Progenitor cell of endocrine pancreas (in vitro differentiated cells): Measurements from ENCODE around the gene SPEG. TPM values are rescaled to one million over a fixed set of nuclear protein-coding genes. Genes with fewer than 3 reads are reported as not detected.

ENCODE experiments used
- DNase-seq: peaks from one replicate; pipeline ENCODE4 v3.0.0; 2021; ENCODE audit warnings: low spot score; ENCODE audit not compliant: unreplicated experiment
- H3K27ac Mint-ChIP-seq: 2 replicates; pipeline ENCODE4 v1.8.0; 2021; ENCODE audit warnings: mild to moderate bottlenecking, moderate library complexity, mixed read lengths
- H3K27me3 Mint-ChIP-seq: 2 replicates; pipeline ENCODE4 v1.8.0; 2021; ENCODE audit warnings: mixed read lengths
- H3K36me3 Mint-ChIP-seq: 2 replicates; pipeline ENCODE4 v1.8.0; 2022; ENCODE audit warnings: mixed read lengths; ENCODE audit not compliant: insufficient read depth
- H3K4me1 Mint-ChIP-seq: 2 replicates; pipeline ENCODE4 v1.8.0; 2021; ENCODE audit warnings: low read depth, mixed read lengths
- H3K4me3 Mint-ChIP-seq: 2 replicates; pipeline ENCODE4 v1.8.0; 2021; ENCODE audit warnings: low read depth, mild to moderate bottlenecking, moderate library complexity, mixed read lengths
- H3K9me3 Mint-ChIP-seq: 2 replicates; pipeline ENCODE4 v1.8.0; 2021; ENCODE audit warnings: low read depth, mixed read lengths
- CTCF ChIP-seq: fragments of 200-600 bp; sonication (generic); IDR thresholded peaks from one replicate; pipeline ENCODE4 v1.5.0; 2021; ENCODE audit warnings: antibody characterized with exemption, mild to moderate bottlenecking; ENCODE audit not compliant: unreplicated experiment
- total RNA-seq: library from RNA; stranded (reverse); gene quantifications from 2 replicates; pipeline ENCODE4 v1.2.1, GENCODE V29; 2021

Gene SPEG
- total RNA-seq, 1 donor from 2014 or later: 15.1 TPM

- H3K9me3 Mint-ChIP-seq: no peaks in the 10 kb centered on the region
- H3K4me3 Mint-ChIP-seq: no peak overlapping the region
- no peaks in the 10 kb centered on the region for H3K4me1 Mint-ChIP-seq
- no peaks in the 10 kb centered on the region for H3K36me3 Mint-ChIP-seq
- H3K27me3 Mint-ChIP-seq: peaks cover 53% of the 10 kb centered on the region
- TF ChIP-seq CTCF: no peak
- DNase-seq: no peak
- no peak overlapping the region for H3K27ac Mint-ChIP-seq
Measured at GRCh38 chr2:219416938-219417337, 17.7 kb upstream of the SPEG start.

- Mint-ChIP-seq H3K4me3 (no peak overlapping the region), H3K36me3 (no peaks in the 10 kb centered on the region), H3K4me1 (no peaks in the 10 kb centered on the region), H3K27ac (no peak overlapping the region), H3K27me3 (peaks cover 56% of the 10 kb centered on the region), H3K9me3 (no peaks in the 10 kb centered on the region)
- no peak for DNase-seq
- no peak for TF ChIP-seq CTCF
Measured at GRCh38 chr2:219417374-219417773, 17.3 kb upstream of the SPEG start.

- DNase-seq: no peak
- peak; percentile 29 for TF ChIP-seq CTCF
- Mint-ChIP-seq H3K27ac (no peak within 1 kb of the TSS), H3K36me3 (no peaks in the 10 kb centered on the region), H3K4me1 (no peaks in the 10 kb centered on the region), H3K4me3 (peak within 1 kb of the TSS; percentile 16), H3K27me3 (peaks cover 58% of the 10 kb centered on the region), H3K9me3 (no peaks in the 10 kb centered on the region)
Measured at GRCh38 chr2:219418155-219419011, 16.3 kb upstream of the SPEG start, which contains the start of gene DES. DES (plus strand) TSS chr2:219418377; CDS start chr2:219418463, 86 bp downstream.

GRCh38 chr2:219419012-219419324 lies 15.7 kb upstream of the SPEG start:
- H3K27me3 Mint-ChIP-seq: peaks cover 57% of the 10 kb centered on the region
- H3K4me1 Mint-ChIP-seq: no peaks in the 10 kb centered on the region
- H3K4me3 Mint-ChIP-seq: no peak overlapping the region

More at GRCh38 chr2:219419012-219419324, 15.7 kb upstream of the SPEG start:
- TF ChIP-seq CTCF: no peak
- no peaks in the 10 kb centered on the region for H3K9me3 Mint-ChIP-seq
- no peak overlapping the region for H3K27ac Mint-ChIP-seq
- no peaks in the 10 kb centered on the region for H3K36me3 Mint-ChIP-seq
- no peak for DNase-seq
